ENCODE data around the gene RASIP1. TPM values are rescaled to one million over a fixed set of nuclear protein-coding genes. Genes with fewer than 3 reads are reported as not detected.
A peak's percentile ranks its signal among the peaks of the same experiment; 100 is the strongest.

RASIP1 gene
- total RNA-seq, 2 experiments from 2014 or later: 0.31 to 0.50 TPM

DNA sequence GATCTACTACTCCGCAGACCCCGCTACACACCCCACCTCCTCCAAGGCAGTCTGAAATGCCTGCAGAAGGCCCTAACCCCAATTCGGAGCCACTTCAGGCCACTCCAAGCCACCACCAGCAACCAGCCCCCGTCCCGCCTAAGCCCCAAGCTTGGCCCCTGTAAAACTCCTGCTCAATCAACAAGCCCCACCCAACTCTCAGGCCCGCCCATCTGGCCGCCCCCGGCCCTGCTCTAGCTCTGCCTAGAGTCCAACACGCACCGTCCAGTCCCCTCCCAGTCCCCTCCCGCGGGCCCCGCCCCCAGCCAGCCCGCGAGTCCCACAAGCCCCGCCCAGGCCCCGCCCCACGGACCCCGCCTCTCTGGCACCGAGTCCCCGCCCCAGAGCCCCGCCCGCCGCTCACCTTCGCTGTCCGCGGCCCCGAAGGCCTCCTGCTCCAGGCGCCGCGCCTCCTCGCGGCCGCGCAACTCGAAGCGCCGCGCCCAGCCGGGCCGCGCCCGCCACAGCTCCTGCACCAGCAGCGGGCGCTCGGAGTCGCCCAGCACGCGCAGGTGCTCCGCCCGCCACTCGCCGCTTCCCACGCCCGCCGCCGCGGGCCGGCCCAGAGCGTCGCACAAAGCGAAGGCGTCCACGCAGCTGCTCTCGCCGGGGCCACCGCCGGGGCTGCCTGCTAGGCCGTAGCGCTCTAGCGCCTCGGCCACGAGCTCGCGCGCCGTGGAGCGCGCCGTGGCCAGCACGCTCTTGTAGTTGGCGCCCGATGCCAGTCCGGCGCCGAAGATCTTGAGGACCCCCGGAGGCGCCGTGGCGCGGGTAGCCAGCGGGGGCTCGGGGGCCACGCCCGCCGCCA lies 1.6 kb downstream of the RASIP1 start:
- no peaks in the 10 kb centered on the region for H3K36me3 Mint-ChIP-seq (ENCODE audit: low read depth)
- H3K4me3 Mint-ChIP-seq: peak overlapping the region; percentile 48
- no peaks in the 10 kb centered on the region for H3K9me3 Mint-ChIP-seq
- DNase-seq: peak; percentile 91
- peaks cover 34% of the 10 kb centered on the region for H3K4me1 Mint-ChIP-seq
- ChIA-PET POLR2A (no interaction called here), CTCF (interaction anchor here (0.6 to 2.1 kb wide), 13 partner anchors 9 to 130 kb away, joined by 3 to 9 read pairs (median 4); partner anchors contain the start of genes CA11 and IZUMO1)
- H3K27me3 Mint-ChIP-seq: peaks cover 17% of the 10 kb centered on the region
- H3K27ac Mint-ChIP-seq: peak overlapping the region; percentile 31

DNA sequence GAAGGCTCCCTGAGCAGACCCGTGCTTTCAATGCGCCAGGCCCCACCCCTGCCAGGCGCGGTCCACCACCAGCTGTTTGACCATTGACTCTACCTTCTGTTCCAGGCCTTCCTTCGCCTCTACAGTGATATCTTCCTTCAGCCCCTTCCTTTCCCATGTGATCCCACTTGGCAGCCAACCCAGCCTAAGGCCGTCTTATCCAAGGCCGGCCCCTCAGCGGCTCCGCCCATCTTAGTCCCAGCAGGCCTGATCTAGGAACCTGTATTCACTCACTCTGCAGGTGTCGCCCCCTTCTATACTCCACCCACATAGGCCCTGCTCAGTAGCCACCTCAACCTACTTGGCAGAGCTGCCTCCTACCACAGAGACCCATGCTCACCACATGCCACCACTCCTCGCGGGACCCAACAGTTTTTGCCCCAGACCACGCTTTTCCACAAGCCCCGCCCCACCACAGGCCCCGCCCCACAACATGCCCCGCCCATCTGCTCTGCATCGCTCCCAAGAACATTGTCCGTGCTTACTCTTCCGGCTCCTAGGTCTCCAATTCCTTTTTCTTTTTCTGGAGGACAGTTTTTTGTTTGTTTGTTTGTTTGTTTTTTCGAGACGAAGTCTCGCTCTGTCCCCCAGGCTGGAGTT lies 2.9 kb downstream of the RASIP1 start:
- no peaks in the 10 kb centered on the region for H3K36me3 Mint-ChIP-seq (ENCODE audit: low read depth)
- ChIA-PET CTCF (interaction anchor here (1.4 to 2.1 kb wide), 3 partner anchors 12 to 24 kb away, joined by 3 to 6 read pairs (median 4); no protein-coding TSS in a partner anchor), POLR2A (no interaction called here)
- H3K4me1 Mint-ChIP-seq: peaks cover 34% of the 10 kb centered on the region
- H3K27me3 Mint-ChIP-seq: peaks cover 14% of the 10 kb centered on the region
- H3K4me3 Mint-ChIP-seq: no peak overlapping the region
- no peak overlapping the region for H3K27ac Mint-ChIP-seq
- no peaks in the 10 kb centered on the region for H3K9me3 Mint-ChIP-seq
- DNase-seq: no peak

DNA sequence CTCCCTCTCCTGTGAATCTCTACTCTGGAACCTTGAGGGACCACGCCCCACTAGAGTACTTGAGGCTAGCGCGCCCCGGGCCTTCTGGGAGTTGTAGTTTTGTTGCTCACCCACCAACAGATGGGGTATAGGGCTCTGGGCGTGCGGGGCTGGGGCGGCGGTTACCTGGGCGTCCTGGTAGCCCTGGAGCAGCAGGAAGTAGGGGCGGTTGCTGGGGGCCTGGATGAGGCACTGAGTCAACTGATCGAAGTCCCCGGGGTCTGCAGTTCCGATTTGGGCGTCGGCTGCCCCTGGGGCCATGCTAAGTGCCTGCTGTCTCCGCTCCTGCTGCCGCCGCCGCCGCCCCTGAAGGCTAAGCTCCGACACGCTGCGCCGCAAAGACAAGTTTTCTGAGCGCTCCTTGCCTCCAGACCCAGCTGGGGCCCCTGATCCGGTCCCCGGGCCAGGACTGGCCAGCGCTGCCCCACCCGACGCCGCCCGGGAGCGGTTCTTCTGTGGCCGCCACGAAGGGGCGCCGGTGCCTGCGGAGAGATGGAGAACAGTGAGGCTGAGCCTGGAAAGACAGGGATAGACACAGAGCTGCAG lies 5.3 kb downstream of the RASIP1 start:
- ChIA-PET CTCF (interaction anchor here (0.6 kb wide), 1 partner anchor 258 kb away, joined by 4 read pairs; no protein-coding TSS in a partner anchor), POLR2A (no interaction called here)
- no peak for DNase-seq
- Mint-ChIP-seq H3K4me3 (no peak overlapping the region), H3K36me3 (ENCODE audit: low read depth) (peaks cover 5% of the 10 kb centered on the region), H3K27ac (no peak overlapping the region), H3K9me3 (no peaks in the 10 kb centered on the region), H3K27me3 (peaks cover 4% of the 10 kb centered on the region), H3K4me1 (peaks cover 18% of the 10 kb centered on the region)

DNA sequence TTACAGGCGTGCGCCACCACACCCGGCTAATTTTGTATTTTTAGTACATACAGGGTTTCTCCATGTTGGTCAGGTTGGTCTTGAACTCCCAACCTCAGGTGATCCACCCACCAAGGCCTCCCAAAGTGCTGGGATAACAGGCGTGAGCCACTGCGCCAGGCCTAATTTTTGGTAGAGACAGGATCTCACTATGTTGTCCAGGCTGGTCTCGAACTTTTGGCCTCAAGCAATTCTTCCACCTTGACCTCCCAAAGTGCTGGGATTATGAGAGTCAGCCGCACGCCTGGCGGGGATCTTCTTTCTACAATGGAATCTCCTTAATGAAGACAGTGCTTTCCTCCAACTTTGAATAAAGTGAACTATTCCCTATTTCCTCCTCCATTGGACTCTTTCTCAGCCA lies 5.8 kb downstream of the RASIP1 start:
- H3K9me3 Mint-ChIP-seq: no peaks in the 10 kb centered on the region
- peaks cover 5% of the 10 kb centered on the region for H3K36me3 Mint-ChIP-seq (ENCODE audit: low read depth)
- no peak for DNase-seq
- H3K27ac Mint-ChIP-seq: no peak overlapping the region
- H3K4me1 Mint-ChIP-seq: peaks cover 14% of the 10 kb centered on the region
- H3K27me3 Mint-ChIP-seq: no peaks in the 10 kb centered on the region
- H3K4me3 Mint-ChIP-seq: no peak overlapping the region
- POLR2A ChIA-PET: no interaction called here
- CTCF ChIA-PET: no interaction called here

DNA sequence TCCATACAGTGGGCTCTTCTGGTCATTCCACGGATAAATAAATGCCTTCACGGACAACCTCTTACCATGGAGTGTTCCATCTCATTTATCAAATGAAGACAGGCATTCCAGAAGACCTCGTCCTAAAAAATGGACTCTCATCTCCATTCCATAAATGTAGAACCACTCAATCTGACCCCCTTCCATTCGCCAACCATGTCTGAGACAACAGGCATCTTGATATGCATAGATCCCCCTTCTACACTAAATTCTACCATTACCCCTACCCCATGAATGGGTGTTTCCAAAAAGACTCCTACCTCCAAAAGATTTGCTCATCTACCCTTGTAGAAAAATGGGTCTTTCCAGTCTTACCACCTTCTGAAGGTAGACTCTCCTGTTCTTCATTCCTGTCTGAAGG lies 9.0 kb downstream of the RASIP1 start:
- H3K4me3 Mint-ChIP-seq: no peak overlapping the region
- POLR2A ChIA-PET: no interaction called here
- H3K27ac Mint-ChIP-seq: no peak overlapping the region
- H3K27me3 Mint-ChIP-seq: no peaks in the 10 kb centered on the region
- peaks cover 3% of the 10 kb centered on the region for H3K9me3 Mint-ChIP-seq
- DNase-seq: no peak
- CTCF ChIA-PET: interaction anchor here (0.6 kb wide), 1 partner anchor 1506 kb away, joined by 4 read pairs; no protein-coding TSS in a partner anchor
- H3K36me3 Mint-ChIP-seq (ENCODE audit: low read depth): peaks cover 16% of the 10 kb centered on the region
- peaks cover 7% of the 10 kb centered on the region for H3K4me1 Mint-ChIP-seq

DNA sequence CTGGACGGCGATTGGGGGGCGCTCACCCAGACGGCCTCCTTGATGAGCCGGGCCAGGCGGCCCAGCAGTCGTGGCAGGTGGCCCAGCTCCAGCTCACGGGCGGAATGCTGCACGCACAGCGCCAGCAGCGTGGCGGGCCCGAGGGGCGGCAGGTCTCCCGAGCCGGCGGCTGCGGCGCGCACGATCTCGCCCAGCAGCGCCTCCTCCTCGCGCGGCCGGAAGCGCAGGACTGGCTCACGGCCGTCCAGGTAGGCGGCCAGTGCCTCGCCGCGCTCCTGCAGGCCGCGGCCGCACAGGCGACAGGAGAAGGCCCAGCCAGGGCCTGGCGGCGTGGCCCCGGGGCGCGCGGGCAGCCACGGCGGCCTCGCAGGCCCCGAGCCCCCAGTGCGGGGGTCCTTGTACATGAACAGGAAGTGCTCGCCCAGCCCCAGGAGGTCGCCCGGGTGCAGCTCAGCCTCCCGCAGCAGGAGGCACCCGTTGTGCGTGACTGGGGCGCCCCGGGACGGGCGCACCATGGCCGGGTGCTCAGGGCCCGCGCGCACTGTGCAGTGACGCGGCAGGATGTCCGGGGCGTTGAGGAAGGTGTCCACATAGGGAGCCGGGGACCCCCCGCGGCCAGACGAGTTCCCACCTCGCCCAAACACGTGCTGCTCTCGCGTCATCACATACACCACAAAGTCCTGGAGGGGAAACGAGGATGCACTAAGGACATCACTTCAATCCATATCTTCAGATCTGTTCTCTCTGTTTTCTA lies 11.3 kb downstream of the RASIP1 start:
- H3K4me1 Mint-ChIP-seq: peaks cover 24% of the 10 kb centered on the region
- peaks cover 17% of the 10 kb centered on the region for H3K9me3 Mint-ChIP-seq
- no peak for DNase-seq
- peaks cover 30% of the 10 kb centered on the region for H3K36me3 Mint-ChIP-seq (ENCODE audit: low read depth)
- H3K4me3 Mint-ChIP-seq: no peak overlapping the region
- POLR2A ChIA-PET: no interaction called here
- no peak overlapping the region for H3K27ac Mint-ChIP-seq
- CTCF ChIA-PET: no interaction called here
- no peaks in the 10 kb centered on the region for H3K27me3 Mint-ChIP-seq

DNA sequence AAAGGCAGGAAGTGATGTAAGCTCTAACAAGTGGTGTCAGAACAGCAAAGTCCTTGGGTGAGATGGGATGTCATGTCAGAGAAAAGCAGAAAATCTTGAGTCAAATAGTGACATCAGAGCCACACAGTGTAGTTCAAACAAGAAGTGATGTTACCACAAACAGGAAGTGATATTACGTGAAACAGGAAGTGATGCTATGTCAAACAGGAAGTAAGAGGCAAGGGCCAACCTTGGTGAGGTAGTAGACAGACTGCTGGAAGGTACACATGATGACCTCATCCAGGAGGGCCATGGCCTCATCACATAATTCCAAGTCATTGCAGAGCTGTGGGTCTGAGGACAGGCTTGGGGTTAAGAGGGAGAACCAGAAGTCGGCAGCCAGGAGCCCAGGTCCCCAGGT lies 13.9 kb downstream of the RASIP1 start:
- Mint-ChIP-seq H3K9me3 (peaks cover 17% of the 10 kb centered on the region), H3K36me3 (ENCODE audit: low read depth) (peaks cover 30% of the 10 kb centered on the region), H3K27ac (peak overlapping the region; percentile 96), H3K4me1 (peaks cover 27% of the 10 kb centered on the region), H3K4me3 (peak overlapping the region; percentile 26), H3K27me3 (no peaks in the 10 kb centered on the region)
- ChIA-PET POLR2A (no interaction called here), CTCF (interaction anchor here (0.6 to 2.3 kb wide), 4 partner anchors 9 to 90 kb away, joined by 3 to 8 read pairs (median 6); no protein-coding TSS in a partner anchor)
- DNase-seq: peak; percentile 57

DNA sequence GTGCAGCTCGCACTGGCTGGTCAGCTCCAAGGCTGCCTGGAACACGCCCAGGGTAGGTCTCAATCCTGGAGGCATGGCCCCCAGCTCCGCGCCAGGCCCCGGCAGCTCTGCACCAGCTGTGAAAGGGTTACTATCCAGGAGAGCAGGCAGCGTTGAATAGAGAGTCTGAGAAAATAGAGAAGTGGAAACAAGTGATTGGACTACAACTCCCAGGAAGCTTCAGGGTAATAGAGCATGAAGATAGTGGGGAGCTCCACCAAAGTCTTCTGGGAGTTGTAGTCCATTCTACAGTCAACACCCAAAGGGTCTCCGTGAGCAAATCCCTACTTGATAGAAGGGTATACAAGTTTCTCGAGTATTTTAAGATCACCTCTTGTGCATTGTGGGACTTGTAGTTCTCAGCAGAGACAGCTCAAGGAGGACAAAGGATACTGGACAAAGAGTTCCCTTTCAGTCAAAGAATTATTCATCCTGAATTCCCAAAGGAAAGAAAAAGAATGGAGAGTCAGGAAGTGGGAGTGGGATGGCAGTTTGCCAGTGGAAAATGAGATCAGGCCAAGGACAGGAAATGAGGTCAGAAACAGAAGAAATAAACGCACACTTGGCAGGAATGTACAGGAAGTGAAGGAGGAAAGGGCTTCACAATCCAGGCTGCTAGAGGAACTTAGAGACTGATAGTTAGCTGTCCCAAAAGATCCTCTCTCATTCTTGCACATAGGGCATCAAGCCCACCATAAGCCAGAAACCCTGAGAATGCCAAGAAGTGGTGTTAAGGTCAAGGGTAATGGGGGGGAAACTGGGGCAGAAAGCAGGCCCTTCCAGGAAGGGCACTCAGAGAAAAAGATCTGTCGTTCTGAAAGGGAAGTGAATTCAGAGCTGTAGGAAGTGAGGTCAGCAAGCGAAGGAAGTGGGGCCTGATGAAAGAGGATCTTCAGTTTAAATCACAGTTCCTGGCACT lies 15.3 kb downstream of the RASIP1 start:
- Mint-ChIP-seq H3K27me3 (no peaks in the 10 kb centered on the region), H3K4me3 (no peak overlapping the region), H3K4me1 (peaks cover 39% of the 10 kb centered on the region), H3K36me3 (ENCODE audit: low read depth) (peaks cover 25% of the 10 kb centered on the region), H3K27ac (peak overlapping the region; percentile 85), H3K9me3 (peaks cover 17% of the 10 kb centered on the region)
- ChIA-PET POLR2A (no interaction called here), CTCF (interaction anchor here (0.6 to 2.3 kb wide), 11 partner anchors 8 to 1637 kb away, joined by 3 to 8 read pairs (median 4); partner anchors contain the start of genes GYS1 and RUVBL2)
- peak; percentile 52 for DNase-seq

DNA sequence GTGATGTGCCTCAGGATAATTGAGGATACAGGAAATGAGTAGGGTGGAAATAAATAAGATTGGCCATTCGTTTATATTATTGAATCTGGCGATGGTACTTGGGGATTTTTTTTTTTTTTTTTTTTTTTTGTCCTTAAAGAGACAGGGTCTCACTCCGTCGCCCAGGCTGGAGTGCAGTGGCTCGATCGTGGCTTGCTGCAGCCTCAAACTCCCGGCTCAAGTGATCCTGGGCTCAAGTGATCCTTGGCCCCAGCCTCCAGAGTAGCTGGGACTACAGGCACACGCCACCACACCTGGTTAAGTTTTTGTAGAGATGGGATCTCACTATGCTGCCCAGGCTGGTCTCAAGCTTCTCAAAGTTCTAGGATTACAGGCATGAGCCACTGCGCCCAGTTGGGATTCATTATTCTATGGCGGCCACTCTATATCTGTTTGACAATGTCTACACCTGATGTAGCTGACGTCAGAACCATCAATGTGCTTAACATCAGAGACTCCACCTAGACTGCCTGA lies 18.2 kb downstream of the RASIP1 start:
- POLR2A ChIA-PET: no interaction called here
- CTCF ChIA-PET: interaction anchor here (0.5 to 0.9 kb wide), 2 partner anchors 77 to 92 kb away, joined by 3 read pairs; partner anchors contain the start of gene CA11
- H3K4me3 Mint-ChIP-seq: no peak overlapping the region
- peaks cover 20% of the 10 kb centered on the region for H3K36me3 Mint-ChIP-seq (ENCODE audit: low read depth)
- no peaks in the 10 kb centered on the region for H3K27me3 Mint-ChIP-seq
- H3K9me3 Mint-ChIP-seq: peaks cover 17% of the 10 kb centered on the region
- peak overlapping the region; percentile 33 for H3K27ac Mint-ChIP-seq
- H3K4me1 Mint-ChIP-seq: peaks cover 39% of the 10 kb centered on the region
- DNase-seq: no peak

DNA sequence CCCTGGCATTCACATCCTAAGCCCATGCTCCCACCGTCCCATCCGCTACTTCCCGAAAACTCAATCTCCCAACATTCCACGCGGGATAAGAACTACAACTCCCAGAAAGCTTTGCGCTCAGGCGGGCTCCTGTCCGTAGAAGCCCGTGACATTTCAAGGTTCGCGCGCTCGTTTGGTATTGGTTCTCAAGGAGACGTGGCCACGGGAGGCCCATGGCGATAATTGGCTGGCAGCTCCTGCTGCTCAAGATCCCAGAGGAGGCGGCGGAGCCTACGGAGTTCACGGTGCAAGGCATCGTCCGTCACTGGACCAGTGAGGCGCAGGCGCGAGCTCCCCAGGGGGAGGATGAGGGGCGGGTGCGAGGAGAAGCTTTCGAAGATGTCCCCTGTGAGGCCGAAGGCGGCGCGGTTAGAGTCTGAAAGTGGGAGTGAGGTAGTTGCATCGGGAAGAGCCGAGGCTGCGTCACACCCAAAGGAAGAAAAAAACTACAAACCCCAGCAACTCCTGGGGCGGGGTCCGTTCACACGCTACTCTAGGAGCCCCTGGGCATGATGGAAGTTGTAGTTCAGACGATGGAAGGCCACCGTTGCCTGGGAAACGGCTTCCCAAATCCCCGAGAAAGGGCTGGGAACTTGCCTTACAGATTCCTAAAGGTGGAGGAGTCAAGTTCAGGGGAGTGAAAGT lies 19.7 kb downstream of the RASIP1 start:
- Mint-ChIP-seq H3K27ac (peak overlapping the region; percentile 98), H3K36me3 (ENCODE audit: low read depth) (peaks cover 10% of the 10 kb centered on the region), H3K4me1 (peaks cover 30% of the 10 kb centered on the region), H3K4me3 (peak overlapping the region; percentile 88), H3K27me3 (no peaks in the 10 kb centered on the region), H3K9me3 (peaks cover 10% of the 10 kb centered on the region)
- CTCF ChIA-PET: interaction anchor here (1.4 kb wide), 1 partner anchor 18 kb away, joined by 4 read pairs; no protein-coding TSS in a partner anchor
- peak; percentile 96 for DNase-seq
- POLR2A ChIA-PET: interaction anchor here (0.6 kb wide), 1 partner anchor 56 kb away, joined by 13 read pairs; no protein-coding TSS in a partner anchor

DNA sequence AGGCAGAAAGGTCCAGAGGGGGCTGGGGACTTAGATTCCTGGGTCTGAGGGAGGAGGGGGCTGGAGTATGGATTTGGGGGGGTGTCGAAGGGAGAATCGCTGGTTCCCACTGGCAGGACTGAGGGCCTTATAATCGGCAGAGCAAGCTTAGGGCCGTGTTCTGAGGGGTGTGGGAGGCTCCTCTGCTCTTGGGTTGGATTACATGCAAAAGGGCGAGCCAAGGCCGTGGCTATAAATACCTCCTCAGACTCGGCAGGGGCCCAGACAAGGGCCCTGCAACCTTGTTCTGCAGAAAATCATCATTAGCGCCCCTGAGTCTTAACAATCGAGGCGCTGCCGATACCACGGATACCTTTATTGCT lies 20.2 kb downstream of the RASIP1 start:
- peak overlapping the region; percentile 88 for H3K4me3 Mint-ChIP-seq
- no peaks in the 10 kb centered on the region for H3K27me3 Mint-ChIP-seq
- peaks cover 6% of the 10 kb centered on the region for H3K9me3 Mint-ChIP-seq
- ChIA-PET CTCF (interaction anchor here (1.4 kb wide), 1 partner anchor 19 kb away, joined by 4 read pairs; no protein-coding TSS in a partner anchor), POLR2A (interaction anchor here (0.6 kb wide), 1 partner anchor 56 kb away, joined by 13 read pairs; no protein-coding TSS in a partner anchor)
- DNase-seq: no peak
- H3K27ac Mint-ChIP-seq: peak overlapping the region; percentile 98
- peaks cover 6% of the 10 kb centered on the region for H3K36me3 Mint-ChIP-seq (ENCODE audit: low read depth)
- peaks cover 28% of the 10 kb centered on the region for H3K4me1 Mint-ChIP-seq
